H1 (cell line): ENCODE data around the gene MAD2L2. TPM values are rescaled to one million over a fixed set of nuclear protein-coding genes. Genes with fewer than 3 reads are reported as not detected.

Source experiments
- ASH2L ChIP-seq: fragments of 200-600, 300-600 bp; sonication (generic); IDR thresholded peaks from one replicate; pipeline ENCODE4 v1.7.1; 2017; ENCODE audit warnings: low read length
- BCL11A ChIP-seq, 2 experiments: IDR thresholded peaks; one replicate each; pipeline ENCODE4 v1.6.1; 2011; ENCODE audit warnings: low read depth in 2 of 2, low read length in 2 of 2, mild to moderate bottlenecking in 2 of 2
- BRCA1 ChIP-seq: IDR thresholded peaks from 2 replicates; pipeline ENCODE4 v1.6.1; 2012; ENCODE audit warnings: low read depth, low read length, improper control_type of control experiment
- CBX5 ChIP-seq: fragments of 300-800, 300-1000 bp; sonication (generic); IDR thresholded peaks from 2 replicates; pipeline ENCODE4 v1.7.1; 2016; ENCODE audit warnings: antibody characterized with exemption, low read length, low read depth
- CHD1 ChIP-seq: IDR thresholded peaks from 2 replicates; pipeline ENCODE4 v1.6.1; 2012; ENCODE audit warnings: low read depth, low read length, improper control_type of control experiment
- EGR1 ChIP-seq: IDR thresholded peaks from 2 replicates; pipeline ENCODE4 v1.6.1; 2011; ENCODE audit warnings: low read depth, low read length, borderline replicate concordance
- GABPA ChIP-seq: IDR thresholded peaks from 2 replicates; pipeline ENCODE4 v1.6.1; 2011; ENCODE audit warnings: mild to moderate bottlenecking, low read length, moderate library complexity, borderline replicate concordance; ENCODE audit not compliant: insufficient read depth
- HDAC2 ChIP-seq, 2 experiments: fragments of 300-600 bp in 1 of 2; sonication (generic) in 1 of 2; IDR thresholded peaks; 2 replicates each; pipeline ENCODE4 v1.6.1; 2011 to 2012; ENCODE audit warnings: low read depth in 2 of 2, low read length in 2 of 2, mild to moderate bottlenecking in 2 of 2, moderate library complexity in 2 of 2, borderline replicate concordance in 1 of 2, inconsistent platforms in 1 of 2
- KDM4A ChIP-seq: IDR thresholded peaks from one replicate; pipeline ENCODE4 v1.7.1; 2012; ENCODE audit warnings: low read depth, mild to moderate bottlenecking, moderate library complexity, low read length, inconsistent platforms; ENCODE audit not compliant: severe bottlenecking
- KDM5A ChIP-seq: fragments of 200-600 bp; IDR thresholded peaks from 2 replicates; pipeline ENCODE4 v1.7.1; 2012; ENCODE audit warnings: mild to moderate bottlenecking, low read length, inconsistent platforms, mixed read lengths
- POLR2AphosphoS5 ChIP-seq: IDR thresholded peaks from 2 replicates; pipeline ENCODE4 v1.6.1; 2011; ENCODE audit warnings: low read depth, low read length
- POU5F1 ChIP-seq: IDR thresholded peaks from 2 replicates; pipeline ENCODE4 v1.6.1; 2011; ENCODE audit warnings: low read depth, mild to moderate bottlenecking, low read length, moderate library complexity
- RFX5 ChIP-seq: IDR thresholded peaks from 2 replicates; pipeline ENCODE4 v1.6.1; 2011; ENCODE audit warnings: low read depth, low read length, improper control_type of control experiment, borderline replicate concordance
- RXRA ChIP-seq: IDR thresholded peaks from 2 replicates; pipeline ENCODE4 v1.6.1; 2011; ENCODE audit warnings: low read depth, mild to moderate bottlenecking, low read length, moderate library complexity; ENCODE audit not compliant: insufficient read depth
- SIX5 ChIP-seq: IDR thresholded peaks from 2 replicates; pipeline ENCODE4 v1.6.1; 2011; ENCODE audit warnings: mild to moderate bottlenecking, low read depth, low read length
- SP4 ChIP-seq: IDR thresholded peaks from 2 replicates; pipeline ENCODE4 v1.6.1; 2012; ENCODE audit warnings: low read length, inconsistent platforms
- SUZ12 ChIP-seq: fragments of 200-600 bp; sonication (generic); IDR thresholded peaks from 2 replicates; pipeline ENCODE4 v1.6.1; 2012; ENCODE audit warnings: mild to moderate bottlenecking, inconsistent platforms, low read length, moderate library complexity, mixed read lengths
- TAF1 ChIP-seq: IDR thresholded peaks from 2 replicates; pipeline ENCODE4 v1.6.1; 2011; ENCODE audit warnings: mild to moderate bottlenecking, low read depth, low read length
- TAF7 ChIP-seq: optimal IDR thresholded peaks from 2 replicates; pipeline ENCODE3; 2011; ENCODE audit warnings: low read depth, mild to moderate bottlenecking, inconsistent platforms, low read length, moderate library complexity, borderline replicate concordance
- ZNF274 ChIP-seq: IDR thresholded peaks from 2 replicates; pipeline ENCODE4 v1.7.0; 2012; ENCODE audit warnings: low read length, borderline replicate concordance; ENCODE audit errors: extremely low read depth
- polyA plus RNA-seq, 7 experiments: library from polyadenylated mRNA; depleted of rRNA in 3 of 7; stranded (reverse) in 5 of 7; unstranded in 2 of 7; fragments of >200 nt in 5 of 7; fragments of 200-250 nt in 2 of 7; gene quantifications; 1 replicate in 5 of 7; 2 replicates in 1 of 7; 4 replicates in 1 of 7; pipeline versions ENCODE4 v1.2.1 to v1.2.3, GENCODE V29; 2011 to 2013; ENCODE audit warnings: missing spikeins in 2 of 7, mixed read lengths in 2 of 7
- total RNA-seq: library from RNA; stranded (reverse); fragmentation: NEBNext Ultra II Directional; extraction: Animal tissue kit (Norgen Biotek cat#: 25700); gene quantifications from 2 replicates; pipeline ENCODE4 v1.2.1, GENCODE V29; 2021
- TF ChIP-seq, protein P1 (sequence below): IDR thresholded peaks from 2 replicates; pipeline ENCODE4 v1.6.1; 2012; ENCODE audit warnings: low read length, inconsistent platforms
- TF ChIP-seq, protein P2 (sequence below): IDR thresholded peaks from 2 replicates; pipeline ENCODE4 v1.6.1; 2012; ENCODE audit warnings: inconsistent platforms

MAD2L2 gene
- total and polyA plus RNA-seq, 2 of the 8 experiments (the other 6 are each of a cell fraction or from before 2014, with no cell fraction given), result 310 to 469 TPM

DNA sequence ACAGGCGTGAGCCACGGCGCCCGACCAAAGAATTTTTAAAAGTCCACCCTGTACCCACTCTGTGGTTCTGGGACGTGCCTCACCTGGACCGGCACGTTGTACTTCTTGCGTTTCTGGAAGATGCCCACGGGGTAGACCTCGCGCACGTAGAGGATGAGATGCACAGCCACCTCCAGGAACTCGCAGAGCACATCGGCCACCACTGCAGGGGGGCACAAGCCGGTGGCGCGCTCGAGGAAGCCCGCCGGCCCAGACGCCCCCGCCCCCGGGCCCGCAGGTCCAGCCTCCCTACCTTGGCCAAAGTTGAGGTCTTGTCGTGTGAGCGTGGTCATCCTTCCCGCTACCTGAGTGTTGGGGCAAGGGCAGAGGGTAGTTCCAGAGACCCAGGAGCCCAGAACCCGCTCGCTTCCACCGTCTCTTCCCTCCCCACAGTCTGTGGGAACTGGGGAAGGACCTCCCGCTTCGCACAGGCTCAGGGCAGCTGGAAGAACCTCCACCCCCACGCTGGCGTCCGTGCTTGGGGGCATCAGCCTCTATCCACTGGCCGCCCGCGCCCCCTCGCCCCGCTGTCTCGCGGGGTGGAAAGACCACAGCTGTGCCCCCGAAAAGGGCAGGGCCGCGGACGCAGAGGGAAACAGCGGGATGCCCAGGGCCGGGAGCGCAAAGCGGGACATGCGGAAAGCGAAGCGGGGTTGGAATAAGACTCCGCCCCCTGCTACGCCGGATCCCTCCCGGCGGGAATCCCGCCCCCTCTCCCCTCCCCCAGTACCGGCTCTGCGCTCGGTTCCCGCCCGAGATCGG is 478 bp downstream of the MAD2L2 start (continued):
- TF ChIP-seq, protein P1, sequence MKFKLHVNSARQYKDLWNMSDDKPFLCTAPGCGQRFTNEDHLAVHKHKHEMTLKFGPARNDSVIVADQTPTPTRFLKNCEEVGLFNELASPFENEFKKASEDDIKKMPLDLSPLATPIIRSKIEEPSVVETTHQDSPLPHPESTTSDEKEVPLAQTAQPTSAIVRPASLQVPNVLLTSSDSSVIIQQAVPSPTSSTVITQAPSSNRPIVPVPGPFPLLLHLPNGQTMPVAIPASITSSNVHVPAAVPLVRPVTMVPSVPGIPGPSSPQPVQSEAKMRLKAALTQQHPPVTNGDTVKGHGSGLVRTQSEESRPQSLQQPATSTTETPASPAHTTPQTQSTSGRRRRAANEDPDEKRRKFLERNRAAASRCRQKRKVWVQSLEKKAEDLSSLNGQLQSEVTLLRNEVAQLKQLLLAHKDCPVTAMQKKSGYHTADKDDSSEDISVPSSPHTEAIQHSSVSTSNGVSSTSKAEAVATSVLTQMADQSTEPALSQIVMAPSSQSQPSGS, result 0 out of 2 replicates have a peak, but pooled peaks have one; percentile 18
- no peak for TF ChIP-seq ZNF274
- no peak for TF ChIP-seq RFX5
- no peak for TF ChIP-seq KDM4A
- TF ChIP-seq GABPA, result no peak
- no peak for TF ChIP-seq TAF7
- no peak for TF ChIP-seq SP4
- TF ChIP-seq CBX5, result no peak
- no peak for TF ChIP-seq RXRA
- TF ChIP-seq TAF1, result no peak
- TF ChIP-seq KDM5A, result 0 out of 2 replicates have a peak, but pooled peaks have one; percentile 42
- TF ChIP-seq, protein P2, sequence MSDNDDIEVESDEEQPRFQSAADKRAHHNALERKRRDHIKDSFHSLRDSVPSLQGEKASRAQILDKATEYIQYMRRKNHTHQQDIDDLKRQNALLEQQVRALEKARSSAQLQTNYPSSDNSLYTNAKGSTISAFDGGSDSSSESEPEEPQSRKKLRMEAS, result no peak
- peak; percentile 82 for TF ChIP-seq ASH2L
- no peak for TF ChIP-seq SUZ12
- no peak for TF ChIP-seq POU5F1
- 0 out of 4 replicates have a peak, but pooled peaks of 1 of the 2 experiments have one; percentile 63 for TF ChIP-seq HDAC2 (IDR thresholded peaks at IDR 0.05; ENCODE audit: borderline replicate concordance in 1 of 2, low read depth in 2 of 2, low read length in 2 of 2)
- TF ChIP-seq POLR2AphosphoS5, result peak; percentile 63
- no peak for TF ChIP-seq CHD1
- no peak for TF ChIP-seq BCL11A (IDR thresholded peaks at IDR 0.05; ENCODE audit: low read depth in 2 of 2, low read length in 2 of 2)
- TF ChIP-seq BRCA1, result no peak
- no peak for TF ChIP-seq SIX5
- TF ChIP-seq EGR1, result peak; percentile 36; the same call in 1 of the 2 replicates
